Measurements from ENCODE around the gene SENP1. TPM values are rescaled to one million over a fixed set of nuclear protein-coding genes. Genes with fewer than 3 reads are reported as not detected.

The SENP1 gene
- total and polyA plus RNA-seq, 2 experiments from 2014 or later, result 8.6 to 27.7 TPM

GRCh38 chr12:48129376-48129775, 23.5 kb upstream of the SENP1 start:
- ATAC-seq (no peak), DNase-seq (ENCODE audit: low spot score) (no peak)
- Histone ChIP-seq H3K27ac (ENCODE audit: low read depth) (no peak overlapping the region; the same call in 1 of the 2 replicates), H3K4me1 (ENCODE audit: insufficient read depth) (no peaks in the 10 kb centered on the region), H3K4me3 (no peak overlapping the region), H3K36me3 (ENCODE audit: insufficient read depth) (peaks cover 50% of the 10 kb centered on the region), H3K9me2 (ENCODE audit: insufficient read depth) (no peaks in the 10 kb centered on the region), H2AFZ (no peak overlapping the region), H3K4me2 (no peak overlapping the region), H3F3A (replicated peaks; ENCODE audit: low read depth) (no peaks in the 10 kb centered on the region), H3K79me2 (replicated peaks; ENCODE audit: insufficient read depth) (no peaks in the 10 kb centered on the region), H4K20me1 (replicated peaks; ENCODE audit: insufficient read depth) (peaks cover 6% of the 10 kb centered on the region; the same call in 1 of the 2 replicates), H3K27me3 (ENCODE audit: insufficient read depth) (no peaks in the 10 kb centered on the region)
- Mint-ChIP-seq H3K4me1 (no peaks in the 10 kb centered on the region), H3K27ac (no peak overlapping the region), H3K27me3 (ENCODE audit: insufficient read depth, low read depth, poor library complexity) (no peaks in the 10 kb centered on the region), H3K9me3 (no peaks in the 10 kb centered on the region), H3K4me3 (no peak overlapping the region), H3K36me3 (ENCODE audit: low read depth) (peaks cover 68% of the 10 kb centered on the region)
- no peak for TF ChIP-seq POLR2AphosphoS5 (IDR thresholded peaks at IDR 0.05; ENCODE audit: low read depth)
- TF ChIP-seq, protein P1, sequence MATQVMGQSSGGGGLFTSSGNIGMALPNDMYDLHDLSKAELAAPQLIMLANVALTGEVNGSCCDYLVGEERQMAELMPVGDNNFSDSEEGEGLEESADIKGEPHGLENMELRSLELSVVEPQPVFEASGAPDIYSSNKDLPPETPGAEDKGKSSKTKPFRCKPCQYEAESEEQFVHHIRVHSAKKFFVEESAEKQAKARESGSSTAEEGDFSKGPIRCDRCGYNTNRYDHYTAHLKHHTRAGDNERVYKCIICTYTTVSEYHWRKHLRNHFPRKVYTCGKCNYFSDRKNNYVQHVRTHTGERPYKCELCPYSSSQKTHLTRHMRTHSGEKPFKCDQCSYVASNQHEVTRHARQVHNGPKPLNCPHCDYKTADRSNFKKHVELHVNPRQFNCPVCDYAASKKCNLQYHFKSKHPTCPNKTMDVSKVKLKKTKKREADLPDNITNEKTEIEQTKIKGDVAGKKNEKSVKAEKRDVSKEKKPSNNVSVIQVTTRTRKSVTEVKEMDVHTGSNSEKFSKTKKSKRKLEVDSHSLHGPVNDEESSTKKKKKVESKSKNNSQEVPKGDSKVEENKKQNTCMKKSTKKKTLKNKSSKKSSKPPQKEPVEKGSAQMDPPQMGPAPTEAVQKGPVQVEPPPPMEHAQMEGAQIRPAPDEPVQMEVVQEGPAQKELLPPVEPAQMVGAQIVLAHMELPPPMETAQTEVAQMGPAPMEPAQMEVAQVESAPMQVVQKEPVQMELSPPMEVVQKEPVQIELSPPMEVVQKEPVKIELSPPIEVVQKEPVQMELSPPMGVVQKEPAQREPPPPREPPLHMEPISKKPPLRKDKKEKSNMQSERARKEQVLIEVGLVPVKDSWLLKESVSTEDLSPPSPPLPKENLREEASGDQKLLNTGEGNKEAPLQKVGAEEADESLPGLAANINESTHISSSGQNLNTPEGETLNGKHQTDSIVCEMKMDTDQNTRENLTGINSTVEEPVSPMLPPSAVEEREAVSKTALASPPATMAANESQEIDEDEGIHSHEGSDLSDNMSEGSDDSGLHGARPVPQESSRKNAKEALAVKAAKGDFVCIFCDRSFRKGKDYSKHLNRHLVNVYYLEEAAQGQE (IDR thresholded peaks at IDR 0.05; ENCODE audit: unreplicated experiment), result no peak
- TF ChIP-seq ZNF114 (CRISPR knock-in tag; IDR thresholded peaks at IDR 0.05), result no peak
- no peak for TF ChIP-seq JUNB (IDR thresholded peaks at IDR 0.05; ENCODE audit: unreplicated experiment)
- no peak for TF ChIP-seq EZH2 (IDR thresholded peaks at IDR 0.05; ENCODE audit: low read depth, unreplicated experiment)
- no peak for TF ChIP-seq CREB1 (CRISPR knock-in tag; IDR thresholded peaks at IDR 0.05; ENCODE audit: low read depth)
- no peak for TF ChIP-seq ZNF331 (CRISPR knock-in tag; IDR thresholded peaks at IDR 0.05; ENCODE audit: low read depth)
- no peak for TF ChIP-seq CTCF (conservative IDR thresholded peaks at IDR 0.05; ENCODE audit: low read depth in 2 of 2)
- TF ChIP-seq NANOG (IDR thresholded peaks at IDR 0.05; ENCODE audit: borderline replicate concordance), result no peak
- no peak for TF ChIP-seq STAT1 (IDR thresholded peaks at IDR 0.05; ENCODE audit: unreplicated experiment)
- TF ChIP-seq, protein P2, sequence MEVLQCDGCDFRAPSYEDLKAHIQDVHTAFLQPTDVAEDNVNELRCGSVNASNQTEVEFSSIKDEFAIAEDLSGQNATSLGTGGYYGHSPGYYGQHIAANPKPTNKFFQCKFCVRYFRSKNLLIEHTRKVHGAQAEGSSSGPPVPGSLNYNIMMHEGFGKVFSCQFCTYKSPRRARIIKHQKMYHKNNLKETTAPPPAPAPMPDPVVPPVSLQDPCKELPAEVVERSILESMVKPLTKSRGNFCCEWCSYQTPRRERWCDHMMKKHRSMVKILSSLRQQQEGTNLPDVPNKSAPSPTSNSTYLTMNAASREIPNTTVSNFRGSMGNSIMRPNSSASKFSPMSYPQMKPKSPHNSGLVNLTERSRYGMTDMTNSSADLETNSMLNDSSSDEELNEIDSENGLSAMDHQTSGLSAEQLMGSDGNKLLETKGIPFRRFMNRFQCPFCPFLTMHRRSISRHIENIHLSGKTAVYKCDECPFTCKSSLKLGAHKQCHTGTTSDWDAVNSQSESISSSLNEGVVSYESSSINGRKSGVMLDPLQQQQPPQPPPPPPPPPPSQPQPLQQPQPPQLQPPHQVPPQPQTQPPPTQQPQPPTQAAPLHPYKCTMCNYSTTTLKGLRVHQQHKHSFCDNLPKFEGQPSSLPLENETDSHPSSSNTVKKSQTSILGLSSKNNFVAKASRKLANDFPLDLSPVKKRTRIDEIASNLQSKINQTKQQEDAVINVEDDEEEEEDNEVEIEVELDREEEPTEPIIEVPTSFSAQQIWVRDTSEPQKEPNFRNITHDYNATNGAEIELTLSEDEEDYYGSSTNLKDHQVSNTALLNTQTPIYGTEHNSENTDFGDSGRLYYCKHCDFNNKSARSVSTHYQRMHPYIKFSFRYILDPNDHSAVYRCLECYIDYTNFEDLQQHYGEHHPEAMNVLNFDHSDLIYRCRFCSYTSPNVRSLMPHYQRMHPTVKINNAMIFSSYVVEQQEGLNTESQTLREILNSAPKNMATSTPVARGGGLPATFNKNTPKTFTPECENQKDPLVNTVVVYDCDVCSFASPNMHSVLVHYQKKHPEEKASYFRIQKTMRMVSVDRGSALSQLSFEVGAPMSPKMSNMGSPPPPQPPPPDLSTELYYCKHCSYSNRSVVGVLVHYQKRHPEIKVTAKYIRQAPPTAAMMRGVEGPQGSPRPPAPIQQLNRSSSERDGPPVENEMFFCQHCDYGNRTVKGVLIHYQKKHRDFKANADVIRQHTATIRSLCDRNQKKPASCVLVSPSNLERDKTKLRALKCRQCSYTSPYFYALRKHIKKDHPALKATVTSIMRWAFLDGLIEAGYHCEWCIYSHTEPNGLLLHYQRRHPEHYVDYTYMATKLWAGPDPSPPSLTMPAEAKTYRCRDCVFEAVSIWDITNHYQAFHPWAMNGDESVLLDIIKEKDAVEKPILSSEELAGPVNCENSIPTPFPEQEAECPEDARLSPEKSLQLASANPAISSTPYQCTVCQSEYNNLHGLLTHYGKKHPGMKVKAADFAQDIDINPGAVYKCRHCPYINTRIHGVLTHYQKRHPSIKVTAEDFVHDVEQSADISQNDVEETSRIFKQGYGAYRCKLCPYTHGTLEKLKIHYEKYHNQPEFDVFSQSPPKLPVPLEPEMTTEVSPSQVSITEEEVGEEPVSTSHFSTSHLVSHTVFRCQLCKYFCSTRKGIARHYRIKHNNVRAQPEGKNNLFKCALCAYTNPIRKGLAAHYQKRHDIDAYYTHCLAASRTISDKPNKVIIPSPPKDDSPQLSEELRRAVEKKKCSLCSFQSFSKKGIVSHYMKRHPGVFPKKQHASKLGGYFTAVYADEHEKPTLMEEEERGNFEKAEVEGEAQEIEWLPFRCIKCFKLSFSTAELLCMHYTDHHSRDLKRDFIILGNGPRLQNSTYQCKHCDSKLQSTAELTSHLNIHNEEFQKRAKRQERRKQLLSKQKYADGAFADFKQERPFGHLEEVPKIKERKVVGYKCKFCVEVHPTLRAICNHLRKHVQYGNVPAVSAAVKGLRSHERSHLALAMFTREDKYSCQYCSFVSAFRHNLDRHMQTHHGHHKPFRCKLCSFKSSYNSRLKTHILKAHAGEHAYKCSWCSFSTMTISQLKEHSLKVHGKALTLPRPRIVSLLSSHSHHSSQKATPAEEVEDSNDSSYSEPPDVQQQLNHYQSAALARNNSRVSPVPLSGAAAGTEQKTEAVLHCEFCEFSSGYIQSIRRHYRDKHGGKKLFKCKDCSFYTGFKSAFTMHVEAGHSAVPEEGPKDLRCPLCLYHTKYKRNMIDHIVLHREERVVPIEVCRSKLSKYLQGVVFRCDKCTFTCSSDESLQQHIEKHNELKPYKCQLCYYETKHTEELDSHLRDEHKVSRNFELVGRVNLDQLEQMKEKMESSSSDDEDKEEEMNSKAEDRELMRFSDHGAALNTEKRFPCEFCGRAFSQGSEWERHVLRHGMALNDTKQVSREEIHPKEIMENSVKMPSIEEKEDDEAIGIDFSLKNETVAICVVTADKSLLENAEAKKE (CRISPR knock-in tag; IDR thresholded peaks at IDR 0.05), result no peak
- TF ChIP-seq, protein P3, sequence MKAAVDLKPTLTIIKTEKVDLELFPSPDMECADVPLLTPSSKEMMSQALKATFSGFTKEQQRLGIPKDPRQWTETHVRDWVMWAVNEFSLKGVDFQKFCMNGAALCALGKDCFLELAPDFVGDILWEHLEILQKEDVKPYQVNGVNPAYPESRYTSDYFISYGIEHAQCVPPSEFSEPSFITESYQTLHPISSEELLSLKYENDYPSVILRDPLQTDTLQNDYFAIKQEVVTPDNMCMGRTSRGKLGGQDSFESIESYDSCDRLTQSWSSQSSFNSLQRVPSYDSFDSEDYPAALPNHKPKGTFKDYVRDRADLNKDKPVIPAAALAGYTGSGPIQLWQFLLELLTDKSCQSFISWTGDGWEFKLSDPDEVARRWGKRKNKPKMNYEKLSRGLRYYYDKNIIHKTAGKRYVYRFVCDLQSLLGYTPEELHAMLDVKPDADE (IDR thresholded peaks at IDR 0.05), result no peak
- TF ChIP-seq EZH2phosphoT487 (IDR thresholded peaks at IDR 0.05; ENCODE audit: unreplicated experiment), result no peak
